Measurements from ENCODE around the gene TEX51.

GRCh38 chr2:126855606-126856005 is 43.1 kb upstream of the TEX51 start:
- TF ChIP-seq EP300 (IDR thresholded peaks at IDR 0.05): no peak
- TF ChIP-seq, protein P1, sequence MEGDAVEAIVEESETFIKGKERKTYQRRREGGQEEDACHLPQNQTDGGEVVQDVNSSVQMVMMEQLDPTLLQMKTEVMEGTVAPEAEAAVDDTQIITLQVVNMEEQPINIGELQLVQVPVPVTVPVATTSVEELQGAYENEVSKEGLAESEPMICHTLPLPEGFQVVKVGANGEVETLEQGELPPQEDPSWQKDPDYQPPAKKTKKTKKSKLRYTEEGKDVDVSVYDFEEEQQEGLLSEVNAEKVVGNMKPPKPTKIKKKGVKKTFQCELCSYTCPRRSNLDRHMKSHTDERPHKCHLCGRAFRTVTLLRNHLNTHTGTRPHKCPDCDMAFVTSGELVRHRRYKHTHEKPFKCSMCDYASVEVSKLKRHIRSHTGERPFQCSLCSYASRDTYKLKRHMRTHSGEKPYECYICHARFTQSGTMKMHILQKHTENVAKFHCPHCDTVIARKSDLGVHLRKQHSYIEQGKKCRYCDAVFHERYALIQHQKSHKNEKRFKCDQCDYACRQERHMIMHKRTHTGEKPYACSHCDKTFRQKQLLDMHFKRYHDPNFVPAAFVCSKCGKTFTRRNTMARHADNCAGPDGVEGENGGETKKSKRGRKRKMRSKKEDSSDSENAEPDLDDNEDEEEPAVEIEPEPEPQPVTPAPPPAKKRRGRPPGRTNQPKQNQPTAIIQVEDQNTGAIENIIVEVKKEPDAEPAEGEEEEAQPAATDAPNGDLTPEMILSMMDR (IDR thresholded peaks at IDR 0.05): no peak
- TF ChIP-seq POLR2A (IDR thresholded peaks at IDR 0.05): no peak

Data from upper lobe of left lung (tissue), 4 donors.